Activated CD8-positive, alpha-beta memory T cell treated with anti-CD3 and anti-CD28 coated beads for 48 hours (primary cell): Measurements from ENCODE around the gene SPOP.
A peak's percentile ranks its signal among the peaks of the same experiment; 100 is the strongest.
"Not testable (repeated sequence)": the region's sequence is repeated elsewhere in the genome, so short reads cannot be mapped to it uniquely, and the experiment has no call there.

Experiments
- DNase-seq, 3 experiments: peaks; one replicate each; pipeline ENCODE4 v3.0.0-alpha.2; 2020; ENCODE audit warnings: low read depth in 2 of 3, low spot score in 2 of 3

SPOP gene

GRCh38 chr17:49659661-49660382, 18.1 kb downstream of the SPOP start:
- no peak for DNase-seq

DNA sequence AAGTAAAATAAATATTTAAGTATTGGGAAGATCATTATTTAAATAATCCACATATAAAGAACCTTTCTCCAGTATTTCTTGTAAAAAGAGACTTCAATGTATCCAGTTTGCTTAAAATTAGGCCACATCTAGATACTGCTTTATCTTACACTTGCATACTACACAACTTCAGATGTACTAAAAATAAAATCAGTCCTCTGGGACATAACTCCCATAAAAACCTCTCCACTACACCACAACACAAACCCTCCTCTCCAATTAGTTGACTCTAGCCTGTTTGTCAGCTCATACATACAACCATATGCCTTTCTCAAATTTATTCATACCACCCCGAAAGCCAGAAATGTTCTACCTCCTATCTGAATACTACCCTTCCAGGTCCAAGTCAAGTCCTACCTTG, 21.6 kb downstream of the SPOP start:
- no peak for DNase-seq

DNA sequence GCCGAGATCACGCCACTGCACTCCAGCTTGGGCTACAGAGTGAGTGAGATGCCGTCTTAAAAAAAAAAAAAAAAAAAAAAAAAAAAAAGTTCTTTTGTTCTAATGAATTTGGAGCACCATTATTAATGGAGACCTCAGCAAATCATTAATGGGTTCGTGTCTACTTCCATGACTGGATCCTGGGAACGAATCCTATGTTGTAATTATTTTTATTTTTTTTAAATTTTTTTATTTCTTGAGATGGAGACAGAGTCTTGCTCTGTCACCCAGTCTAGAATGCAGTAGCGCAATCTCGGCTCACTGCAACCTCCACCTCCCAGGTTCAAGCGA, 30.7 kb downstream of the SPOP start:
- DNase-seq, result no peak

- peak in 2 of 3 experiments; percentile 23 to 31 for DNase-seq
Observed at GRCh38 chr17:49646391-49647255, 31.3 kb downstream of the SPOP start.

DNA sequence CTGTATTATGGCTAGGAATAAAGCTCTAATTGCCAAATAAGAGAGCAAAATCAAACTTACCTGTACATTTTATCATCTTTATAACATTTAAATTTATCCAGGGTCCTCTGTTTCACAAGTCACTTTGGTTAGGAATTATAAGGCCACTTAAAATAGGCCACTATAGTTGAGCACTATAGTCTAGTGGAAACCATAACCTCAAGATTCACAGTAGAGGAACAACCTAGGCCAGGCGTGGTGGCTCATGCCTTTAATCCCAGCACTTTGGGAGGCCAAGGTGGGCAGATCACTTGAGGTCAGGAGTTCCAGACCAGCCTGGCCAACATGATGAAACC, 31.9 kb downstream of the SPOP start:
- not testable (repeated sequence) for DNase-seq

DNA sequence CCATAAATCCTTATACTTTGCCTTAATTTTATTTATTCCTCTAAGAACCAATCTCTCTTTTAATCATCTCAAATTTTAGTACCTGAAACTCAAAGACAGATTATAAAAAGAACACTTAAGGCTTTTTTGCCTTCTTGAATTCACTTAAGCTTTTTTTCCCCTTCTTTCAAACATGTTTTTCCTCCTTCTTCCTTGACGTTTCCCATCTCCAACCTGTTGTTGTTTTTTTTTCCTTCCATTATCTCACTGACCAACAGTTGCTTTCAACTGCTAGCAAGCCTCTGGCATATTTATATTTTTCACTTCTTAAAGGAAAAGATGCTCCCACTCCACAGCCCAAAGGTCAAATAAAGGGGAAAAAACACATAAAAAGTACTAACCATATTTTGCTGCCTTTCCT, 32.2 kb downstream of the SPOP start:
- DNase-seq, result no peak

- DNase-seq, result no peak
Observed at GRCh38 chr17:49640556-49640955, 37.3 kb downstream of the SPOP start.

GRCh38 chr17:49638818-49639217, 39.1 kb downstream of the SPOP start:
- DNase-seq, result no peak

- DNase-seq, result no peak
Observed at GRCh38 chr17:49637739-49638138, 40.2 kb downstream of the SPOP start.

DNA sequence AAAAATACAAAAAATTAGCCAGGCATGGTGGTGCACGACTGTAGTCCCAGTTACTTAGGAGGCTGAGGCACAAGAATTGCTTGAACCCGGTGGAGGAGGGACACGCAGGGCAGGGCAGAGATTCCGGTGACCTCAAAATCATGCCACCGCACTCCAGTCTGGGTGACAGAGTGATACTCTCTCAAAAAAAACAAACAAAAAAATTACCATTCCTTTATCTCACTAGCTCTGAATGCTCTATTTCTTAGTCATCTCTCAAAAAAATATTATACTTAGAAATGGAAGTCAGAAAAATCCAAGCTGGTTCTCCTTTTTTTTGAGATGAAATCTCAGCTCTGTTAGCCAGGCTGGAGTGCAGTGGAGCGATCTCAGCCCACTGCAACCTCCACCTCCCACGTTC, 40.8 kb downstream of the SPOP start:
- DNase-seq, result no peak

DNA sequence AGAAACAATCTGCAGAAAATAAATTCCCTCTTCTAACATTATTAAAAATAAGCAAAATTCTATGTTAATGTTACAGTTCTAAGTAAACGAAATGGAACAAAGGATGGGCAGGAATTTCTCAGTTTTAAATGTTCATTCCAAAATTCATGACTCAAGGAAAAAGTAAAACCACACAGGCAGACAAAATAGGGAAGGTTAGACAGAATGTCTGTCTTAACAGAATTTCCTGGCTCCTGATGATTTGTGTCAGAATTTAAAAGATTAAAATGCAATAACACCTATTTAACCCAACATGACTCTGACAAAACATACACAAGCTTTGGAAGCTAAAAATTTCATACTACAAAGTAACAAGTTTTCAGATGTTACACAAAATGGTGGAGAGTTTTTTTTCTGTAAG, 42.8 kb downstream of the SPOP start:
- no peak for DNase-seq

DNA sequence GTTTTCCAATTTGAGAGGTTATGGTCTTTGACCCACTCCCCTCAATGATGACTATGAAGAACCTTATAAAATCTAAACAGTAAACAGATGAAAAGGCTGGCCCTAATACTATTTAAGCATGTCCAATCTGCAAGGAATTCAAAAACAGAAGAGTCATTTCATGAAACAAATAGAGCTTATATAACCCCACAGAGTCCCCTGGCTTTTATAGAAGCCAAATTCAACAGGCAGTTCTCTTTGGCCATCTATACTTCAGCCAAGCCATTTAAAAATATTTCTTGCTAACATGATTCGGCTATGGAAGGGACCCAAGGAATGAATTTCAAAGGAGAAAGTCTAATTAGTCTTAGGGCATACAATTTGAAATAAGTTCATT, 43.4 kb downstream of the SPOP start:
- DNase-seq, result no peak

- DNase-seq, result no peak
Observed at GRCh38 chr17:49633762-49634484, 44.0 kb downstream of the SPOP start.

DNA sequence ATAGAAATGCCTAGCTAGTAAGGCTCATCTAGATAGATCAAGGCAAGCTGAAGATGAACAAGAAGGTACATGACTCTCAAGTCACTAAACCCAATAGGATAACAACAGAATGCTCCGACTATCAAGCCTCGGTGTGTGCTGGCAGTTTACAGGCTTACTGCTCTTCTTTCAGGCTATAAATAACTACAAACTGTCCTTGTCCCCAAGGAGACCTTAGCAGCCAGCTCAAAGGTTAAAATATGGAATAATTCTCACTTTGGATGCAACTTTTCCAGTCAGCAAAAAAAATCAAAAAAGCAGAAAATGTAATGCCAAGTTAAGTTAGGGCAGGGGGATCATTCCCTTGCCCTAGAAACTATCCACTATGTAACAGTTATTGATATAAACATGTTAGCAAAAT, 44.6 kb downstream of the SPOP start:
- DNase-seq, result no peak

GRCh38 chr17:49632201-49632600, 45.7 kb downstream of the SPOP start:
- no peak for DNase-seq

DNA sequence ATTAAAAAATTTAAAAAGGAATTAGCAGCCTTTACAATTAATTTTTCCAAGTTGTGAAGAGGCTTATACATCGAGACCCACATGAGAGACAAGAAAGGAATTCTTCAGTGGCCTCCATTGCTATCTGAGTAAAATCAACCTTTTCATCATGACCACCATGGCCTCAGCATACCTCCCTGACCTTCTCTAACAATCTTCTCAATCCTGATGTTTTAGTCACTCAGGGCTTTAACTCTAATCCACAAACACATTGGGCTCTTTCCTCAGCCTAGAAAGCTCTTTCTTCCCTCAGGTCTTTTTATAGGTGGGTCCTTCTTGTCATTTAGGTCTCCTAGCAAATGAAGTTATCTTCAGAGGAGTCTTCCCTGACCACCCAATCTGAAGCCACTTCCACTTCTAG, 46.4 kb downstream of the SPOP start:
- DNase-seq, result no peak

GRCh38 chr17:49630113-49630900, 47.6 kb downstream of the SPOP start:
- no peak for DNase-seq

DNA sequence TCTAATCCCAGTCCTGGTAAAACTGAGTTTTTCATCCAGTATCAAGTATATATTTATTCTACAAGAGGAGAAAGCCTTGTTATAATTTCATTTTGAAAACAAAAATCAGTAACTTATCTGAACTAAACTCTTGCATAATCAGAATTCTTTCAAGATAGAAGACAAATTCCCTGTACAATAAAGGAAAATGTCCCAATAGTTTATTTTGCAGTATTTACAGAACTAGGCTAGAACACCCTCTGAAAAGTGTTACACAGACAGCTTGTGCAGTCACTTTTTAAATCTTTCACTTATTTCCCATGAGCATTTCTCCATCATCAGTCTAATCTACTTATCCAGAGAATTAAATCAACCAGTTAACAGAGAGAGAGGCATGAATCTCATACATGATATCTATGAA, 48.5 kb downstream of the SPOP start:
- DNase-seq, result no peak

GRCh38 chr17:49624896-49625295, 53.0 kb downstream of the SPOP start:
- no peak for DNase-seq

GRCh38 chr17:49621946-49622529, 55.9 kb downstream of the SPOP start:
- DNase-seq, result no peak

- DNase-seq, result no peak
Observed at GRCh38 chr17:49621420-49621819, 56.5 kb downstream of the SPOP start.
